ENCODE data around the gene RHOF.

The RHOF gene

GRCh38 chr12:121793440-121793837 lies at the start of gene RHOF:
RHOF (minus strand) TSS chr12:121793688; CDS start chr12:121793633, 55 bp downstream.
- DNase-seq (ENCODE audit: low spot score in 2 of 2): no peak
- ATAC-seq (ENCODE audit: low read depth): peak; percentile 9

GRCh38 chr12:121839993-121840761 lies 46.7 kb upstream of the RHOF start:
- Mint-ChIP-seq H3K4me3 (peak overlapping the region; percentile 95), H3K27ac (peak overlapping the region; percentile 77), H3K27me3 (no peaks in the 10 kb centered on the region), H3K4me1 (peaks cover 13% of the 10 kb centered on the region), H3K36me3 (no peaks in the 10 kb centered on the region), H3K9me3 (no peaks in the 10 kb centered on the region)
- DNase-seq (ENCODE audit: low spot score in 2 of 2) (no peak), ATAC-seq (ENCODE audit: low read depth) (no peak)

More at GRCh38 chr12:121793440-121793837, at the start of gene RHOF:
- no peaks in the 10 kb centered on the region for H3K9me3 Mint-ChIP-seq
- peaks cover 6% of the 10 kb centered on the region for H3K36me3 Mint-ChIP-seq
- H3K4me3 Mint-ChIP-seq: peak within 1 kb of the TSS; percentile 88
- H3K27ac Mint-ChIP-seq: peak within 1 kb of the TSS; percentile 87
- peaks cover 42% of the 10 kb centered on the region for H3K4me1 Mint-ChIP-seq
- H3K27me3 Mint-ChIP-seq: no peaks in the 10 kb centered on the region

GRCh38 chr12:121839106-121839992 lies 45.9 kb upstream of the RHOF start:
- Mint-ChIP-seq H3K9me3 (no peaks in the 10 kb centered on the region), H3K4me3 (peak overlapping the region; percentile 95), H3K36me3 (no peaks in the 10 kb centered on the region), H3K27ac (peak overlapping the region; percentile 77), H3K27me3 (no peaks in the 10 kb centered on the region), H3K4me1 (peaks cover 13% of the 10 kb centered on the region)
- ATAC-seq (ENCODE audit: low read depth) (peak; percentile 96), DNase-seq (ENCODE audit: low spot score in 2 of 2) (peak; percentile 99)

- Mint-ChIP-seq H3K27me3 (no peaks in the 10 kb centered on the region), H3K27ac (no peak overlapping the region), H3K9me3 (no peaks in the 10 kb centered on the region), H3K36me3 (no peaks in the 10 kb centered on the region), H3K4me1 (peaks cover 13% of the 10 kb centered on the region), H3K4me3 (no peak overlapping the region)
- no peak for DNase-seq (ENCODE audit: low spot score in 2 of 2)
- ATAC-seq (ENCODE audit: low read depth): no peak
These were observed 44.6 kb upstream of the RHOF start for GRCh38 chr12:121838126-121838525.

- Mint-ChIP-seq H3K27me3 (no peaks in the 10 kb centered on the region), H3K36me3 (no peaks in the 10 kb centered on the region), H3K4me3 (no peak overlapping the region), H3K27ac (peak overlapping the region; percentile 35), H3K9me3 (no peaks in the 10 kb centered on the region), H3K4me1 (peaks cover 13% of the 10 kb centered on the region)
- ATAC-seq (ENCODE audit: low read depth) (no peak), DNase-seq (ENCODE audit: low spot score in 2 of 2) (no peak)
These were observed 44.2 kb upstream of the RHOF start for GRCh38 chr12:121837680-121838079.

GRCh38 chr12:121831571-121832245 lies 38.2 kb upstream of the RHOF start:
- ATAC-seq (ENCODE audit: low read depth) (no peak), DNase-seq (ENCODE audit: low spot score in 2 of 2) (no peak)
- H3K4me1 Mint-ChIP-seq: peaks cover 5% of the 10 kb centered on the region
- H3K9me3 Mint-ChIP-seq: no peaks in the 10 kb centered on the region
- no peak overlapping the region for H3K27ac Mint-ChIP-seq
- peaks cover 30% of the 10 kb centered on the region for H3K36me3 Mint-ChIP-seq
- H3K4me3 Mint-ChIP-seq: no peak overlapping the region
- H3K27me3 Mint-ChIP-seq: no peaks in the 10 kb centered on the region

GRCh38 chr12:121830588-121831265 lies 37.2 kb upstream of the RHOF start:
- peaks cover 37% of the 10 kb centered on the region for H3K36me3 Mint-ChIP-seq
- H3K9me3 Mint-ChIP-seq: no peaks in the 10 kb centered on the region
- ATAC-seq (ENCODE audit: low read depth) (no peak), DNase-seq (ENCODE audit: low spot score in 2 of 2) (no peak)
- H3K4me3 Mint-ChIP-seq: no peak overlapping the region
- H3K27ac Mint-ChIP-seq: no peak overlapping the region
- no peaks in the 10 kb centered on the region for H3K27me3 Mint-ChIP-seq
- peaks cover 5% of the 10 kb centered on the region for H3K4me1 Mint-ChIP-seq

- DNase-seq (ENCODE audit: low spot score in 2 of 2) (no peak), ATAC-seq (ENCODE audit: low read depth) (no peak)
- Mint-ChIP-seq H3K4me3 (no peak overlapping the region), H3K36me3 (peaks cover 37% of the 10 kb centered on the region), H3K4me1 (peaks cover 5% of the 10 kb centered on the region), H3K27me3 (no peaks in the 10 kb centered on the region), H3K9me3 (no peaks in the 10 kb centered on the region), H3K27ac (no peak overlapping the region)
These were observed 36.6 kb upstream of the RHOF start for GRCh38 chr12:121830134-121830533.

- DNase-seq (ENCODE audit: low spot score in 2 of 2) (no peak), ATAC-seq (ENCODE audit: low read depth) (no peak)
- Mint-ChIP-seq H3K4me3 (no peak overlapping the region), H3K36me3 (peaks cover 37% of the 10 kb centered on the region), H3K27ac (no peak overlapping the region), H3K9me3 (no peaks in the 10 kb centered on the region), H3K27me3 (no peaks in the 10 kb centered on the region), H3K4me1 (peaks cover 5% of the 10 kb centered on the region)
These were observed 35.9 kb upstream of the RHOF start for GRCh38 chr12:121829250-121829918.

- H3K4me1 Mint-ChIP-seq: peaks cover 5% of the 10 kb centered on the region
- H3K36me3 Mint-ChIP-seq: peaks cover 37% of the 10 kb centered on the region
- H3K9me3 Mint-ChIP-seq: no peaks in the 10 kb centered on the region
- H3K4me3 Mint-ChIP-seq: no peak overlapping the region
- DNase-seq (ENCODE audit: low spot score in 2 of 2) (no peak), ATAC-seq (ENCODE audit: low read depth) (no peak)
- no peak overlapping the region for H3K27ac Mint-ChIP-seq
- H3K27me3 Mint-ChIP-seq: no peaks in the 10 kb centered on the region
These were observed 35.3 kb upstream of the RHOF start for GRCh38 chr12:121828826-121829225.

GRCh38 chr12:121828306-121828705 lies 34.8 kb upstream of the RHOF start:
- Mint-ChIP-seq H3K27ac (no peak overlapping the region), H3K9me3 (no peaks in the 10 kb centered on the region), H3K36me3 (peaks cover 41% of the 10 kb centered on the region), H3K4me3 (no peak overlapping the region), H3K27me3 (no peaks in the 10 kb centered on the region), H3K4me1 (peaks cover 5% of the 10 kb centered on the region)
- no peak for DNase-seq (ENCODE audit: low spot score in 2 of 2)
- no peak for ATAC-seq (ENCODE audit: low read depth)

GRCh38 chr12:121827351-121828099 lies 34.0 kb upstream of the RHOF start:
- ATAC-seq (ENCODE audit: low read depth) (no peak), DNase-seq (ENCODE audit: low spot score in 2 of 2) (no peak)
- peaks cover 40% of the 10 kb centered on the region for H3K36me3 Mint-ChIP-seq
- H3K4me1 Mint-ChIP-seq: peaks cover 5% of the 10 kb centered on the region
- H3K4me3 Mint-ChIP-seq: no peak overlapping the region
- no peak overlapping the region for H3K27ac Mint-ChIP-seq
- H3K27me3 Mint-ChIP-seq: no peaks in the 10 kb centered on the region
- H3K9me3 Mint-ChIP-seq: no peaks in the 10 kb centered on the region
